Subcutaneous preadipocyte (primary cell): ENCODE measurements around the gene TEX11. TPM values are rescaled to one million over a fixed set of nuclear protein-coding genes. Genes with fewer than 3 reads are reported as not detected.

Source experiments
- small RNA-seq: library from RNA; depleted of rRNA; stranded (forward); fragments of <200 nt; gene quantifications from one replicate; pipeline ENCODE3, GENCODE V24; 2012
- total RNA-seq: library from RNA; depleted of rRNA; stranded (reverse); fragments of >200 nt; gene quantifications from 2 replicates; pipeline ENCODE4 v1.2.3, GENCODE V29; 2012

The TEX11 gene
- total RNA-seq = not detected in 2 replicates

DNA sequence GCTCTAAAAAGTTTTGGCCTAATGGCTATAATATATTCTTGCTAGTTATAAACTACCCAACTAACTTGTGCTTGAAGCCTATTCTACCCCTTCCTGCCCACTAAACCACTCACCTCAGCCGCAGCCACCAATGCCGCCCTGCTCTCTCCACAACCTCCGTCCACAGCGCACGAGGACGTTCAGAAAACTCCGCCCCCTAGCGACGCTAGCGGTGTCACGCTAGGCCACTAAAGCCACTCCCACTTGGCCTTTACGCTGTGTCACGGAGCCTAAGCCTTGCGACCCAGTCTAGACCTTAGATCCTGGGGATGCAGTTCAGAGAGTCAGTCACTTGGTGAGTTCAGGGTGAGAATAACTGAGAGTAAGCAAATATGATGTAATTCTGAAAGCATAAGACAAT, at the start of gene TEX11:
TEX11 (minus strand) TSS at position 171 of the 400 bp plus-strand sequence. CDS start 922 bp downstream, outside the sequence.

Small RNA genes within 50 kb of the gene (small RNA-seq; reads per million reads assigned to genes)
- gene SNORD3E = not detected

Other genes with a start within 250 kb of the TEX11 start
- gene SLC7A3, start 22.4 kb upstream of the TEX11 start, total RNA-seq = not detected in 2 replicates
- gene SNX12, start 159.6 kb upstream of the TEX11 start, total RNA-seq = 48.9 and 49.6 TPM in 2 replicates
- 2.6 and 3.3 TPM in 2 replicates for gene FOXO4, start 187.1 kb upstream of the TEX11 start, total RNA-seq
- not detected in 2 replicates for gene CXorf65, start 198.0 kb upstream of the TEX11 start, total RNA-seq
- not detected in 2 replicates for gene IL2RG, start 202.9 kb upstream of the TEX11 start, total RNA-seq
- 20.6 and 24.4 TPM in 2 replicates for gene MED12, start 209.9 kb upstream of the TEX11 start, total RNA-seq
- 0.20 and 0.37 TPM in 2 replicates for gene NLGN3, start 236.1 kb upstream of the TEX11 start, total RNA-seq